Measurements from ENCODE around the gene ADCY1. TPM values are rescaled to one million over a fixed set of nuclear protein-coding genes. Genes with fewer than 3 reads are reported as not detected.

Gene ADCY1
- total RNA-seq, 2 experiments from 2014 or later, result 0.03 TPM; not detected in 1

GRCh38 chr7:45697576-45698136 is 123.5 kb downstream of the ADCY1 start:
- CTCF ChIA-PET, result no interaction called here
- no peak overlapping the region for H3K27ac Mint-ChIP-seq

GRCh38 chr7:45698303-45699014 is 124.3 kb downstream of the ADCY1 start:
- peaks cover 0 to 5% of the 10 kb centered on the region in 2 experiments for H3K27me3 ChIP-seq (ENCODE audit: control insufficient read depth in 1 of 2, insufficient read depth in 2 of 2, low read length in 2 of 2)
- no peak overlapping the region for H3K4me3 Mint-ChIP-seq
- no peaks in the 10 kb centered on the region for H3K4me1 ChIP-seq (ENCODE audit: insufficient read depth, low read length)
- intact Hi-C loops (cut with DNase I, micrococcal nuclease), result no loop called here
- no peak for TF ChIP-seq CTCF (IDR thresholded peaks at IDR 0.05)
- no peaks in the 10 kb centered on the region for H3K4me1 Mint-ChIP-seq (ENCODE audit: low read depth)
- no peaks in the 10 kb centered on the region for H3K36me3 Mint-ChIP-seq (ENCODE audit: low read depth)
- H3K27me3 Mint-ChIP-seq, result peaks cover 21% of the 10 kb centered on the region
- DNase-seq (no peak), ATAC-seq (ENCODE audit: poor library complexity) (no peak)
- no peaks in the 10 kb centered on the region for H3K36me3 ChIP-seq (ENCODE audit: insufficient read depth, low read length)
- H3K9me3 ChIP-seq (ENCODE audit: control insufficient read depth in 1 of 2, insufficient read depth in 1 of 2, low read length in 2 of 2), result no peaks in the 10 kb centered on the region
- no peak overlapping the region for H3K27ac ChIP-seq (ENCODE audit: low read depth in 1 of 2, low read length in 2 of 2)
- no peak overlapping the region for H3K27ac Mint-ChIP-seq
- ChIA-PET CTCF (no interaction called here), POLR2A (no interaction called here)
- H3K9me3 Mint-ChIP-seq, result no peaks in the 10 kb centered on the region
- H3K4me3 ChIP-seq (ENCODE audit: low read length), result no peak overlapping the region

More at GRCh38 chr7:45697576-45698136, 123.5 kb downstream of the ADCY1 start:
- no peaks in the 10 kb centered on the region for H3K36me3 ChIP-seq (ENCODE audit: insufficient read depth, low read length)
- ATAC-seq (ENCODE audit: poor library complexity) (no peak), DNase-seq (no peak)
- Mint-ChIP-seq H3K27me3 (peaks cover 14% of the 10 kb centered on the region), H3K4me1 (ENCODE audit: low read depth) (no peaks in the 10 kb centered on the region), H3K4me3 (no peak overlapping the region), H3K36me3 (ENCODE audit: low read depth) (no peaks in the 10 kb centered on the region), H3K9me3 (no peaks in the 10 kb centered on the region)
- no peaks in the 10 kb centered on the region for H3K9me3 ChIP-seq (ENCODE audit: control insufficient read depth in 1 of 2, insufficient read depth in 1 of 2, low read length in 2 of 2)
- no peak for TF ChIP-seq CTCF (IDR thresholded peaks at IDR 0.05)
- H3K4me3 ChIP-seq (ENCODE audit: low read length), result no peak overlapping the region
- no peak overlapping the region for H3K27ac ChIP-seq (ENCODE audit: low read depth in 1 of 2, low read length in 2 of 2)
- H3K4me1 ChIP-seq (ENCODE audit: insufficient read depth, low read length), result no peaks in the 10 kb centered on the region
- POLR2A ChIA-PET, result no interaction called here
- peaks cover 0 to 1% of the 10 kb centered on the region in 2 experiments for H3K27me3 ChIP-seq (ENCODE audit: control insufficient read depth in 1 of 2, insufficient read depth in 2 of 2, low read length in 2 of 2)
- intact Hi-C loops (cut with DNase I, micrococcal nuclease), result no loop called here

GRCh38 chr7:45699015-45699309 is 124.8 kb downstream of the ADCY1 start:
- Histone ChIP-seq H3K4me3 (ENCODE audit: low read length) (no peak overlapping the region), H3K27me3 (ENCODE audit: control insufficient read depth in 1 of 2, insufficient read depth in 2 of 2, low read length in 2 of 2) (peaks cover 0 to 5% of the 10 kb centered on the region in 2 experiments), H3K27ac (ENCODE audit: low read depth in 1 of 2, low read length in 2 of 2) (no peak overlapping the region), H3K36me3 (ENCODE audit: insufficient read depth, low read length) (no peaks in the 10 kb centered on the region), H3K4me1 (ENCODE audit: insufficient read depth, low read length) (no peaks in the 10 kb centered on the region), H3K9me3 (ENCODE audit: control insufficient read depth in 1 of 2, insufficient read depth in 1 of 2, low read length in 2 of 2) (no peaks in the 10 kb centered on the region)
- Mint-ChIP-seq H3K4me3 (no peak overlapping the region), H3K9me3 (no peaks in the 10 kb centered on the region), H3K4me1 (ENCODE audit: low read depth) (no peaks in the 10 kb centered on the region), H3K27ac (no peak overlapping the region), H3K27me3 (peaks cover 23% of the 10 kb centered on the region), H3K36me3 (ENCODE audit: low read depth) (no peaks in the 10 kb centered on the region)
- ChIA-PET POLR2A (no interaction called here), CTCF (interaction anchor here (0.6 kb wide), 1 partner anchor 91 kb away, joined by 3 read pairs; no protein-coding TSS in a partner anchor)
- no peak for DNase-seq
- no peak for ATAC-seq (ENCODE audit: poor library complexity)
- intact Hi-C loops (cut with DNase I, micrococcal nuclease), result no loop called here
- TF ChIP-seq CTCF (IDR thresholded peaks at IDR 0.05), result no peak

Measured in CD4-positive, alpha-beta T cell (primary cell).